Umbilical cord (tissue), 2 donors: ENCODE measurements around the gene TAOK2. TPM values are rescaled to one million over a fixed set of nuclear protein-coding genes. Genes with fewer than 3 reads are reported as not detected.

Experiments used
- DNase-seq: peaks from one replicate; pipeline ENCODE4 v3.0.0-alpha.2; 2015; ENCODE audit warnings: low spot score
- total RNA-seq: library from RNA; depleted of rRNA; stranded (reverse); fragments of >200 nt; gene quantifications from one replicate; pipeline ENCODE4 v1.2.3, GENCODE V29; 2014; ENCODE audit warnings: low replicate concordance; ENCODE audit not compliant: insufficient read depth

The TAOK2 gene
- total RNA-seq, 1 donor from 2014 or later: 31.8 TPM

DNA sequence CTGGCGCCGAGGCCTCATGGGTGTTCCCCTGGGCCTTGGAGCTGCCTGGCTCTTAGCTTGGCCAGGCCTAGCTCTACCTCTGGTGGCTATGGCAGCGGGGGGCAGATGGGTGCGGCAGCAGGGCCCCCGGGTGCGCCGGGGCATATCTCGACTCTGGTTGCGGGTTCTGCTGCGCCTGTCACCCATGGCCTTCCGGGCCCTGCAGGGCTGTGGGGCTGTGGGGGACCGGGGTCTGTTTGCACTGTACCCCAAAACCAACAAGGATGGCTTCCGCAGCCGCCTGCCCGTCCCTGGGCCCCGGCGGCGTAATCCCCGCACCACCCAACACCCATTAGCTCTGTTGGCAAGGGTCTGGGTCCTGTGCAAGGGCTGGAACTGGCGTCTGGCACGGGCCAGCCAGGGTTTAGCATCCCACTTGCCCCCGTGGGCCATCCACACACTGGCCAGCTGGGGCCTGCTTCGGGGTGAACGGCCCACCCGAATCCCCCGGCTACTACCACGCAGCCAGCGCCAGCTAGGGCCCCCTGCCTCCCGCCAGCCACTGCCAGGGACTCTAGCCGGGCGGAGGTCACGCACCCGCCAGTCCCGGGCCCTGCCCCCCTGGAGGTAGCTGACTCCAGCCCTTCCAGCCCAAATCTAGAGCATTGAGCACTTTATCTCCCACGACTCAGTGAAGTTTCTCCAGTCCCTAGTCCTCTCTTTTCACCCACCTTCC is 13.9 kb downstream of the TAOK2 start:
- no peak for DNase-seq

DNA sequence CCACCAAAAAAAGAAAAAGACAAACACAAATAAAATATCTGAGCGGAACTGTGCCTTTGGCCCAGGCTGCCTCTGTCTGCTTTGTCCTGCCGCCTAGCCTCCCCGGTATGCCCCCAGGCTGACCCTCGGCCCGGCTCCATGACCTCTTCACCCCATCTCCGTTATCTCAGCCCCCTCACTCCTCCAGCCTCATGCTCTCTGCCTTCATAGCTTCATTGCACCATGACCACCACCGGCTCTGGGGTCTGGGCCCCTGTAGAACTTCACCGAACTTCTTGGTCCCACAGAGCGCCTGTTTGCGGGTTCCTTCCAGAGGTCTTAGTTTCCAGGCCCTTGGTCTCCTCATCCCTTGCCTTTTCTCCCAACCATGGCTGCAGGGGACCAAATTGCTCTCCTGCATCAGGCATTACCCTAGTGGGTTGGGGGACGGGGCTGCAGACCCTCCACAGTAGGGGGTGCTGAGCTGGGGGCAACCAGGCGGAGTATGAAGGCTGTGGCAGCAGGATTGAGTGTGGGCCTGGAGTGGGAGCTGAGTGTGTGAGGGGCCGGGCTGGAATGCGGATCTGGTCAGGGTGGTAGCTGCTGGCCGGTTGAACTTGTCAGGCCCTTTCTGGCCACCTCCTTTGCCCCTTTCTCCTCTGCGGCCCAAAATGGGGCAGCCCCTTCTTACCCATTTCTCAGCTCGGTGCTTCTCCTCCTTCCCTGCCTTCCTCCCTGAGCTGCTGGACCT is 14.8 kb downstream of the TAOK2 start:
- no peak for DNase-seq

DNA sequence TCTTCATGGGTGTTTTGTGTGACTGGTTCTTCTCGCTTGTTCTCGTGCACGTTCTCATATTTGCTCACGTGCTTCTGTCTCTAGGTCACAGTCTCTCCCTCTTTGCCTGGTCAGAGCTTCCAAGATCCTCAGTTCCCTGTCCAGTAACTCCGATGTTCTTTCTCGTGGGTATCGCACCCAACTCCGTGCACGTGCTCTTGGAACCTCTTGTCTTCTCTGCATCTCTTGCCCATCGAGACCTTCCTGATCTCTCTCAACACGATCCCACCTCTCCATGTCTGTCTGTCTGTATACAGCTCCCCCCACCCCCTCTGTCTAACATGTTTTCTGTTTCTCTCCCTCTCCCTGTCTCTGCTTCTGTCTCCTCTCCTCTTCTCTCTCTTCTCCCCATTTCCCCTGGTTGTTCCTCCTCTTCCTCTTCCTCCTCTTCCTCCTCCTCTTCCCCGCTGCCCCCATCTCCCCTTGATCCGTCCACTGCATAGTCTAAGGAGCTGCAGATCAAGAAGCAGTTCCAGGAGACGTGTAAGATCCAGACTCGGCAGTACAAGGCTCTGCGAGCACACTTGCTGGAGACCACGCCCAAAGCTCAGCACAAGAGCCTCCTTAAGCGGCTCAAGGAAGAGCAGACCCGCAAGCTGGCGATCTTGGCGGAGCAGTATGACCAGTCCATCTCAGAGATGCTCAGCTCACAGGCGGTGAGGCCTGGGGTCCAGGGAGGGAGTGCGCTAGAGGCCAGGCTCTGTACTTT is 15.6 kb downstream of the TAOK2 start:
- peak; percentile 33 for DNase-seq

DNA sequence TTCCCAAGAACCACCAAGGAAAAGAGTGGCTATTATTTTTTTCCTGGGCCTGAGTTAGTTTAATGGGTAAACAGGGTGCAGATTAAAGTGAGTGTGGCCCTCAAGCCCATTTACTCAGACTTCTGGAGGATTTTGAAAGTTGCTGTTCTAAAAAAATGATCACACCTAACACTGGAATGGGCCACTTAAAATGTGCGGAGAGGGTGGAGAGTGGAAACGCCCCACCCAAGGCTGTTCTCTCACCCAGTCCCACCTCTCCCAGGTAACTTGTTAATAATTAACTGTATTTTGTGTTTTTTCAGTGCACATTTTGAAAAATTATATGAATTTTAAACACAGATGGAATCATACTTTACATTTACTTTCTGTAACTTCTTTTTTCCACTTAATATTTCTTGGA is 16.4 kb downstream of the TAOK2 start:
- no peak for DNase-seq

DNA sequence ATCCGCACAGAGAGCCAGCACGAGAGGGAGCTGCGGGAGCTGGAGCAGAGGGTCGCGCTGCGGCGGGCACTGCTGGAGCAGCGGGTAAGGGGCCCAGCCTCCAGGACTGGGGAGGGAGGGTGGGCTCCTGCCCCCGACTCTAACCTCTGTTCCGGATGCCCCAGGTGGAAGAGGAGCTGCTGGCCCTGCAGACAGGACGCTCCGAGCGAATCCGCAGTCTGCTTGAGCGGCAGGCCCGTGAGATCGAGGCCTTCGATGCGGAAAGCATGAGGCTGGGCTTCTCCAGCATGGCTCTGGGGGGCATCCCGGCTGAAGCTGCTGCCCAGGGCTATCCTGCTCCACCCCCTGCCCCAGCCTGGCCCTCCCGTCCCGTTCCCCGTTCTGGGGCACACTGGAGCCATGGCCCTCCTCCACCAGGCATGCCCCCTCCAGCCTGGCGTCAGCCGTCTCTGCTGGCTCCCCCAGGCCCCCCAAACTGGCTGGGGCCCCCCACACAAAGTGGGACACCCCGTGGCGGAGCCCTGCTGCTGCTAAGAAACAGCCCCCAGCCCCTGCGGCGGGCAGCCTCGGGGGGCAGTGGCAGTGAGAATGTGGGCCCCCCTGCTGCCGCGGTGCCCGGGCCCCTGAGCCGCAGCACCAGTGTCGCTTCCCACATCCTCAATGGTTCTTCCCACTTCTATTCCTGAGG is 17.4 kb downstream of the TAOK2 start:
- DNase-seq: no peak

DNA sequence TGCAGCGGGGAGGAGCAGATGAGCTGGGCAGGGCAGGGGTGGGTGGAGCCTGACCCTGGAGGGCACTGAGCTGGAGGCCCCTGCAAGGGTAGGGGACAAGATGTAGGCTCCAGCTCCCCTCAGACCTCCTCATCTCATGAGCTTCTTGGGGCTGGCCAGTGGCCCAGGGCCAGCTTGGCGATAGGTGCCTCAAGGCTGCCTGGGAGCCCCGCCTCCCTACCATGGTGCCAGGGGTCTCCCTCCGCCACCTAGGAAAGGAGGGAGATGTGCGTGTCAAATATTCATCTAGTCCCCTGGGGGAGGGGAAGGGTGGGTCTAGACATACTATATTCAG is 17.9 kb downstream of the TAOK2 start:
- DNase-seq: no peak

DNA sequence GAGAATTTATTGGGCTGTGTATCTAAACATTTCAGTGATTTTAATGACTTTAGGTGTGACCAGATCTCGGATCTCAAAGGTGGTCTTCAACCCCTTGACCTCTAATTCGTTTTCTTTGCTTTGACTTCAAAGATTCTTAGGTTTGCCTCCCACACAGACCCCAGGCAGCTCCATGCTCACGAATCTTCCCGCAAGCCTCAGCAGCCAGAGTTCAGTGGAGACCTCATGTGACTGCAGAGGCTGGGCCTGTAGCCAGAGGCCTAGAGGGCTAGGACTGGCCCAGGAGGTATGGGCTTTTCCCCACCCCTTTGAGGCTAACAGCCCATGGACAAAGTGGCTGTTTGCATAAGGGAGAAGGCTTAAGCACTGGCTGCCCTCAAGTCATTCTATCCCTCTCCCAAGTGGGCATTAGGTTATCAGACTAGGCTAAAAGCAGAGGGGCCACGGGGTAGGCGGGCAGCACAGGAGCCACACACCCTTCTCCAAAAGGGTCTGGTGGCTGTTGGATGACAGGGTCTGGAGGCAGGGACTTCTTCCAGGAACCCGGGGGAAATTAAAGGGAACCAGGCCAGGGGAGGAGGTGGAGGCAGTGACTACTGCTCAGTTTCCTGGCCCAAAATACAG is 18.8 kb downstream of the TAOK2 start:
- DNase-seq: no peak

DNA sequence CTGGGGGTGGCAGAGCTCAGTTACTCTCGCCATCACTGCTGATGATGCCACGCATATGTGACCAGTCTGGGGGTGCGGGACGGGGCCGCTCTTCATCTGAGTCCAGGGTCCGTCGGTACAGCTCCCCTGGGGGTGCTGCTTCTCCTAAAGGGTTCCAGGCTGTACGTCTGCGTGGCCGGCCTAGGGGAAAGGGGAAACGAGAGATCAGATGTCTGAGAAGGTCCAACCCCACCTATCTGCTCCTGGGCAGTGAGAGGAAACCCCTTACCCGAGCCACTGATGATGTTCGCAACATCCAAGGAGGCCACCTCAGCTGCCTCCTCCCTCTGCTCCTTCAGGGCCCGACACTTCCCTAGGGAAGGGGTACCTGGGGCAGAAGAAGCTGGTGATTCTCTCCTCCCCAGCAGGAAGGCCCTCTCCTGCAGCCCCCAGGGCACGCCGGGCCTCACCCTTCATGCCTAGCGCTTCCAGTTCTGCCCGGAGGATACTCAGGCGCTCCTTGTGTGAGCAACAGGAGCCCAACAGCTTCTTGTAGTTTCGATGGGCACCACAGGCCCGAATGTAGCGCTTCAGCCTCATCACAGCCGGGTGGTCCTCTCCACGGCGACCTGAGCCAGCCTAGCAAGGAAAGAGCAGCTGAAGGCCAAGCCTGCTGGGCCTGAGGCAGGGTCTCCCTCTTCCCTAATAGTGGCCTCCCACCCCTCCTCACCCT is 19.7 kb downstream of the TAOK2 start:
- DNase-seq: no peak

DNA sequence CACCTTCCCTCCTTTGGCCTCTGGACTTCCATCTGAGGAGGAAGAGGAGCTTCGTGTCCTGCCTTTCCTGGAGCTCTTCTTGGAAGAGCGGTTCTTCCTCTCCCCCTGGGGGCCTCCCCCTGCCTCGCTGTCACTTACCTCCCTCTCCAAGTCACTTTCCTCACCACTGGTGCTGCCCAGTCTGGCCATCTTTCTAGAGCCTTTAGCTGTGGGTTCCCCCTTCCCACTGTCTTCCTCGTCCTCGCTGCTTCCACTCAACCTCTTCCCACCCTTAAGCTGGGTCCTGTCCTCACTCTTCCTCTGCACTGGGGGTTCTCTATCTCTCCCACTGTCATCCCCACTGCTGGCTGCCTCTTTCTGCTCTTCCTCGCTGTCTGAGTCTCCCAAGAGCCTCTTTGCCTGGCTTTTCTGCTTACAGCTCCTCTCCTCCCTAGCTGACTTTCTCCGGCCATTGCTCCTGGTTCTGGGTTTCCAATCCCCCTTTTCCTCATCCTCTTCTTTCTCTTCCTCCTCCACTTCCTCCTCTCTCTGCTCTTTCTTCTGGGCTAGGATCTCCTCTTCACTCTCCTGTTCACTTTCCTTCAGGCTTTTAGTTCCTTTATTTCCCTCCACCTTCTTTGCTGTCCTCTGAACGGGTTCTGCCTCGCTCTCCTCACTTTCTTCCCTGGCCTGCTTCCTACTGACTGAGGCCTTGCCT is 20.4 kb downstream of the TAOK2 start:
- no peak for DNase-seq

DNA sequence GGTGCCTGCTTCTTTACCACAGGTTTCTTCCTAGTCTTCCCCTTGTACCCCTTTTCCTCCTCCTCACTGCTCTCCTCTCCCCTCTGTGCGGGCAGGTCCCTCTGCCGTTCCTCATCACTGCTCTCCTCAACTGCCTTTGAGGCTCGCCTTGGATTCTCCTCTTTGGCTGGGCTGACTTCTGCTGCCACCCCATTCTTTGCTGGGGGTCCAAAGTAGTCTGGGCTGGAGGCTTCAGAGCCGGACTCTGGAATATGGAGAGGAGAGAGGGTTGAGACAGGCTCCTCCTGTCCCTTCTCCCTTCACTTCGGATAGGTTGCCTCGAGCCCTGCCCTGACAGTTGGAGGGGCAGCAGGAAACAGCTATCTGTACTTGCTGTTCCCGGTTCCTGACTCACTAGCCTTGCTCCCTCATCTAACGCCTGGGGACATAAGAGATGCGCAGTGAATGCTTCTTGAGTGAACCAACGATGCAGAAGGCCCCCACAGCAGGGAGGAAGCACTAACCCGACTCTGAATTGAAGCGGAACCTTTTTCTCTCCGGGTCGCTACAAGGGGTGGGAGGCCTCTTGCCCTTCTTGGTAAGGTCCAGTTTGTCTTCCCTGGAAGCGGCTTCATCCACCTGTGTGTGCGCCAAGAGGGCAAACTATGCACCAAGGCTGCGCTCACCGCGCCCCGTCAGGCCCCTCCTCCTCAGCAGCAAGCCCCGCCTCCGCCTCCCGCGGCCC is 21.1 kb downstream of the TAOK2 start:
- peak; percentile 33 for DNase-seq

DNA sequence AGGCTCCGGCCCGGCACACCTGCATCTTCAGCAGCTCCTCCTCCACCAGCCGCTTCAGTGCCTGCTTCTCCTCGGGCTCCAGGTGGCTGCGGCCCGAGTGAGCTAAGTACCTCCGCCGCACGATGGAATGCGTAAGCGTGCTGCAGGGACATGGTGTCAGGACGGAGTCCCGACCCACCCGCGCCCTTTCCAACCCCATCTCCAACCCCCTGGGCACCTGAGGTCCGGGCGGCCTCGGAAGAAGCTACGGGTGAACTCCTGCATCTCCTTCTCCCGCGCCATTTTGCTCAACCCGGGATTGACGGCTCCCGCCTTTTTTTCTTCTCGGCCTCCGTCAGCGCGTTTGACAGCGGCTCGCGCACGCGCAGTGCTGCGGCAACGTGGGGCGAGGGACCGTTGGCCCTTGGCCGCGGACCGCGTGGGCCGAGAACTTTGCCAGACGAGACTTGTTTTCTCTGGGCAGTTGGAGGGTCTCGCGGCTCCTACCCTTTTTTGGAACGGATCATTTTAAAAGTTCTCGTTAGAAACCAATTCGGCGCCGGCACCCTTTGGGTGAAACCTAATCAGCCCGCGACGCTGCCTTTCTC is 21.7 kb downstream of the TAOK2 start, which contains the start of gene HIRIP3:
Gene HIRIP3, minus strand, starts transcription at position 294 of the 587 bp plus-strand sequence. Its CDS starts 12 bp downstream, at position 282.
- peak; percentile 91 for DNase-seq

DNA sequence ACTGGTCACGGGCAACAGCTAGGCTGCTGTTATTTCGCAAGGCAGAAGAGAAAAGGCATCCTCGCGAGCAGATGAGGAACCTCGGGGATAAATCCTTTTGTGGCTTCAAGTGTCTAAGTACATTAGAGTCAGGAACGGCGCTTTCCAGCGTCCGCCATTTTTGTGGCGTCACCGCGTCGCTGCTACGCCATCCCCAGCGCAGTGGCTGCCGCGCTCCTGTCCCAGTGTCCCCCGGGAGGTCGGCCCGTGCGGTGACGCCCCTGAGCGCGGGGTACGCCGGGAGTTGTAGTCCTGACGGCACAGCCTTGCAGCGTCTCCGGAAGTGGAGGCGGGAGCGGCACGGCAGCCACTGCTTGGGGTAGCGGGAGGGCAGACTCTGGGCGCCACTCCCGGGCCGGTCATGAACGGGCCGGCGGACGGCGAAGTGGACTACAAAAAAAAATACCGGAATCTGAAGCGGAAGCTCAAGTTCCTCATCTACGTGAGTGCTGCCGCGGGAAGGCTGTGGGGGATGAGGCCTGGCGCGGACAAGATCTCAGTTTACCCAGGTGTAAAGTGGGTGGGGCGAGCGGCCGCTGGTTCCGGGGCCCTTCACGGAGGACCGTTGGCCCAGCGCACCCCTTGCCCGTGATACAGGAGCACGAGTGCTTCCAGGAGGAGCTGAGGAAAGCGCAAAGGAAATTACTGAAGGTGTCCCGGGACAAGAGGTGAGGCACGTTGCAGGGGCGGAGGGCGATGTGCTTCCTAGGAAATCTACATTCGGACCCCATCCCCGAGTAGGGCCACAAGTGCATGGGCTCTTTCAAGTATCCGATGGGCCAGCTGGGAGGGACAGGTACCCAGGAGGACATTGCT is 22.5 kb downstream of the TAOK2 start, which contains the start of gene INO80E:
Gene INO80E, plus strand, starts transcription at position 331 of the 855 bp plus-strand sequence. Its CDS starts 70 bp downstream, at position 401.
- peak; percentile 98 for DNase-seq

DNA sequence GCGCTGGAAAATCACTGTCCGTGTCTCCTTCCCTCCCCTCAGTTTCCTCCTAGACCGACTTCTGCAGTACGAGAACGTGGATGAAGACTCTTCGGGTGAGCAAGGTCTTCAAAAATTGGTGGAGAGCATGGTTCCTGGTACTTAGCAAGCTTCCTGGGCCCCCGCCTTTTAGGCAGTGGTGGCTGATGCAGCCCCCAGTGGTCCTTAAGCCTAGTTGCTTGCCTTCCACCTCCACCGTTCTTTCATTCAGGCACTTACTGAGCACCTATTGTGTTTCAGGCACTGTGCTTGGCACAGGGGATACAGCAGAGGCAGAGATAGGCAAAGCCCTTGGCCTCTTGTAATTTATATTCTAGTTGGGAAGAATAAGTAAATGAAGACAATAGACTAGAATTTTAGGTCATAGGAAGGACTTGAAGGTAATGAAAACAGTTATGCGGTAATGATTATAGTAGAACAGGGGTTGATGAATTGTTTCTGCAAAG is 23.1 kb downstream of the TAOK2 start:
- DNase-seq: no peak

DNA sequence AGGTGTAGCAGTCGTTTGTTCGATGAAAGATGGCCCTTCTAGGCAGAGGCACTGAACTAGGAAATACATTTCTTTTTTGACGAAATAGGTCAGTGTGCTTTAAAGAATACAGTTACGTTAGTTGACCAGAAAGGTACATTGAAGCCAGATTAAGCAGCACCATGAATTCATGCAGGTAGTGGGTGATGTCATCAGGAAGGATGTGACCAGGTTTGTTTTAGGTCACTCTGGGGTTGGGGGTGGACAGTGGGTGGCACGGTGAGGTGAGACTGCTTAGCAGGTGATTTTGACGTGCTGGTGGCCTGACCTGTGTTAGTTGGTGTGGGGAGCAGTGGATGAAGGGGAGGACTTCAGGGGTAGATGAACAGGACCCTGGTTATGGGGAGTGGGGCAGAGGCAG is 25.9 kb downstream of the TAOK2 start:
- no peak for DNase-seq

DNA sequence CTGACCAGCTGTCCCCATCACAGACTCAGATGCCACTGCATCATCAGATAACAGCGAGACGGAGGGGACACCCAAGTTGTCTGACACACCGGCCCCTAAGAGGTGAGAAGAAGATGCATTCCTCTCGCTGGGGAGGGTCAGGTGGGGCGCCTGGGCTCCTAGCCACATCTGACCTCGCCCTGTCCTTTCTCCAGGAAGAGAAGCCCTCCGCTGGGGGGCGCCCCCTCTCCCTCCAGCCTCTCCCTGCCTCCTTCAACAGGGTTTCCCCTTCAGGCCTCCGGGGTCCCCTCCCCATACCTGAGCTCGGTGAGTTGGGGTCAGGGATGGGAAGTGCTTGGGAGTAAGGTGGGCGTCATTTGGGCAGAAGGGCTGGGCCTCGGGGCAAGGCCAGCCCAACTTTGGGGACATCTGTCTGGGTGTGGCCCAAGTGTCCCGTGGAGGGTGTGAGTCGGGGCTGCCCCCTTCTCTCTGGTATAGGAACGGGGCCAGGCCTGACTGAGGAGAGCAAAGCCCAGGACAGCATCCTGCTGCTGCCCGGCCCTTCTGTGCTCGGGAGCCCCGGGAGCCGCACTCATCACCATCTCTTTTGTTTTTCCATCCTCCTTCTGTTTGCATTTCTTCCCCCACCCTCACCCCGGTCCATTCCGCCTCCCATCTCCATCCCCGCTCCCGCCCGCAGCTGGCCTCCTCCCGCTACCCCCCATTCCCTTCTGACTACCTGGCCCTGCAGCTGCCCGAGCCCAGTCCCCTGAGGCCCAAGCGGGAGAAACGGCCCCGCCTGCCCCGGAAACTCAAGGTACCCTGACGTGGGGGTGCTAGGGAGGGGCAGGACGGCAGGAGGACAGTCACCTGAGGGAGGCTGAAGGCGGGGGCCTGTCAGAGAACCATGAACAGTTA is 27.3 kb downstream of the TAOK2 start:
- no peak for DNase-seq

DNA sequence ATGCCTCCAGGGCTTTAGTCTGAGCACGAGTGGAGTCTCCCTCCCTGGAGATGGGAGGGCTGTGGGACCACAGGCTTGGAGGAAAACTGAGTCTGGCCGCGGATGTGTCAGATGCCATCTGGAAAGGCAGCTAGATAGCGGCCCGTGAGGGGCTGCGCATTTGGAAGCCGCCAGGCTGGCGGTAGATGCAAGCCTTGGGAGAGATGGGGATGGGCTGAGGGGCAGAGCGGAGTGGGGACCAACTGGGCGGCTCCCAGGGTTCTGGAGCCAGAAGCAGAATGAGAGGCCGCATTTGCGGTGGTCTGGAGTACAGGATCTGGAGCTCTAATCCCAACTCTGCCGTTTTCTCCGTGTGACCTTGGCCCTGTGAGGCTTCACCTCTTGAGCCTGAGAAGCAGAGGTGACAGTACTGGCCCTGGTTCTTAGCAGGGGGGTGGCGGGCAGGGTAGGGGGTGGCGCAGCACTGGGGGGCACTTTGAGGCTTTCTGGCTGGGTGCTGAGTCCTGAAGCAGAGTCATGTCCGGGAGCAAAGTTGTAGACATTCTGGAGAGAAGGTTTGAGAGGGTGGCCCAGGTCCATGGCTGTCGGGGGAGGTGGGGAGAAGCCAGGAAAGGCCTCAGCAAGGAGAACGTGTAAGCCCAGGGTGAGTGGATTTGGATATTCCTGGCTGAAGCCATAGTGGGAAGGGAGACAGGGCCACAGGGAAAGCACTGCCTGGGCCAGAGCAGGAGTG is 29.1 kb downstream of the TAOK2 start:
- DNase-seq: no peak
